HCT116 (cell line): ENCODE data around the gene SLC25A3. TPM values are rescaled to one million over a fixed set of nuclear protein-coding genes. Genes with fewer than 3 reads are reported as not detected.

Experiments used
- ATAC-seq: fragments of 200-7000 bp; cut with Tn5 transposase; 2 replicates; pipeline ENCODE4 v1.9.1; 2020; ENCODE audit warnings: mild to moderate bottlenecking, moderate library complexity
- BruUV-seq: library from RNA; stranded (reverse); fragments of 400-500 nt; replicated peaks from 2 replicates; lab custom pipeline; 2021; lab: Mats Ljungman, UMichigan
- CTCF ChIA-PET: fragments of 300-600 bp; sonication (Branson Sonifier 250); formaldehyde crosslinking; loops from one replicate; lab custom pipeline; 2021; ENCODE audit warnings: antibody characterized with exemption; lab: Charles Lee
- POLR2A ChIA-PET: fragments of 300-600, 350-600 bp; sonication (Branson Sonifier 250); formaldehyde crosslinking; loops from one replicate; lab custom pipeline; 2021; ENCODE audit warnings: antibody characterized with exemption; lab: Charles Lee
- RAD21 ChIA-PET, 2 experiments: fragments of 300-600 bp; sonication (Branson Sonifier 250); formaldehyde crosslinking; loops; one replicate each; lab custom pipeline; 2023; ENCODE audit warnings: low total read pairs in 2 of 2; ENCODE audit not compliant: uncharacterized antibody in 2 of 2, unreplicated experiment in 2 of 2, low non-redundant PET in 1 of 2; lab: Charles Lee
- DNase-seq: peaks from one replicate; pipeline ENCODE4 v3.0.0-alpha.2; 2010; ENCODE audit warnings: low read depth, low spot score
- H2AFZ ChIP-seq: fragments of 200-600 bp; shearing (Covaris generic), sonication (generic); 2 replicates; pipeline ENCODE4 v1.6.1; 2017; ENCODE audit warnings: low read depth, mixed run types, mixed read lengths, antibody characterized with exemption, low read length; ENCODE audit not compliant: poor library complexity, severe bottlenecking
- H3K27ac ChIP-seq: 2 replicates; pipeline ENCODE4 v1.5.1; 2012; ENCODE audit warnings: low read depth, low read length
- H3K27me3 ChIP-seq: fragments of 200-600 bp; sonication (generic); 2 replicates; pipeline ENCODE4 v1.6.1; 2016; ENCODE audit warnings: mixed run types, low read length, mixed read lengths; ENCODE audit not compliant: insufficient read depth
- H3K36me3 ChIP-seq, 2 experiments: fragments of 200-500 bp in 1 of 2; fragments of 200-600 bp in 1 of 2; sonication (Bioruptor generic) in 1 of 2; sonication (generic) in 1 of 2; 2 replicates each; pipeline versions ENCODE4 v1.5.1 to v1.6.1; 2014 to 2016; ENCODE audit warnings: low read length in 2 of 2, inconsistent platforms in 1 of 2, mixed read lengths in 1 of 2, mixed run types in 1 of 2; ENCODE audit not compliant: insufficient read depth in 2 of 2, control insufficient read depth in 1 of 2
- H3K4me1 ChIP-seq, 2 experiments: fragments of 200-600 bp in 1 of 2; sonication (generic) in 1 of 2; 2 replicates each; pipeline versions ENCODE4 v1.5.1 to v1.6.1; 2012 to 2017; ENCODE audit warnings: low read length in 2 of 2, inconsistent platforms in 1 of 2, mild to moderate bottlenecking in 1 of 2, mixed read lengths in 1 of 2, mixed run types in 1 of 2, moderate library complexity in 1 of 2; ENCODE audit not compliant: insufficient read depth in 2 of 2, control insufficient read depth in 1 of 2
- H3K4me2 ChIP-seq: fragments of 200-600 bp; sonication (generic); 2 replicates; pipeline ENCODE4 v1.6.1; 2017; ENCODE audit warnings: mixed run types, low read length, mixed read lengths
- H3K4me3 ChIP-seq, 2 experiments: fragments of 200-600 bp in 1 of 2; sonication (generic) in 1 of 2; replicated peaks in 1 of 2; 2 replicates each; pipeline ENCODE4 v1.5.1; 2011 to 2016; ENCODE audit warnings: low read length in 2 of 2, control low read depth in 1 of 2, low read depth in 1 of 2, mild to moderate bottlenecking in 1 of 2, mixed read lengths in 1 of 2, mixed run types in 1 of 2
- H3K79me2 ChIP-seq: fragments of 200-600 bp; sonication (generic); 2 replicates; pipeline ENCODE4 v1.6.1; 2017; ENCODE audit warnings: mild to moderate bottlenecking, mixed run types, low read length, moderate library complexity, mixed read lengths; ENCODE audit not compliant: insufficient read depth
- H3K9ac ChIP-seq: fragments of 200-600 bp; sonication (generic); 2 replicates; pipeline ENCODE4 v1.6.1; 2016; ENCODE audit warnings: low read length, mixed read lengths
- H3K9me2 ChIP-seq: fragments of 200-600 bp; sonication (generic), shearing (Covaris generic); 2 replicates; pipeline ENCODE4 v1.6.1; 2017; ENCODE audit warnings: mixed run types, mild to moderate bottlenecking, moderate library complexity; ENCODE audit not compliant: insufficient read depth
- H3K9me3 ChIP-seq, 2 experiments: fragments of 200-500 bp in 1 of 2; fragments of 200-600 bp in 1 of 2; sonication (Bioruptor generic) in 1 of 2; sonication (generic) in 1 of 2; 2 replicates each; pipeline ENCODE4 v1.6.1; 2014 to 2017; ENCODE audit warnings: low read length in 2 of 2, mixed read lengths in 2 of 2, inconsistent platforms in 1 of 2, low read depth in 1 of 2, mild to moderate bottlenecking in 1 of 2, mixed run types in 1 of 2, moderate library complexity in 1 of 2; ENCODE audit not compliant: control insufficient read depth in 1 of 2, insufficient read depth in 1 of 2
- H4K20me1 ChIP-seq: fragments of 200-600 bp; sonication (generic), shearing (Covaris generic); 2 replicates; pipeline ENCODE4 v1.6.1; 2017; ENCODE audit warnings: mixed run types, mild to moderate bottlenecking, moderate library complexity; ENCODE audit not compliant: insufficient read depth
- CEBPB ChIP-seq: IDR thresholded peaks from 2 replicates; pipeline ENCODE4 v1.6.1; 2012; ENCODE audit warnings: low read depth
- EGR1 ChIP-seq: IDR thresholded peaks from 2 replicates; pipeline ENCODE4 v1.6.1; 2012; ENCODE audit warnings: low read depth
- ELF1 ChIP-seq: IDR thresholded peaks from 2 replicates; pipeline ENCODE4 v1.6.1; 2012; ENCODE audit warnings: low read depth, borderline replicate concordance
- EZH2 ChIP-seq: fragments of 200-600 bp; sonication (generic); IDR thresholded peaks from 2 replicates; pipeline ENCODE4 v1.6.1; 2017; ENCODE audit warnings: antibody characterized with exemption, mixed run types
- EZH2phosphoT487 ChIP-seq: fragments of 200-600 bp; IDR thresholded peaks from 2 replicates; pipeline ENCODE4 v1.6.1; 2018; ENCODE audit warnings: antibody characterized with exemption, borderline replicate concordance
- FOSL1 ChIP-seq: IDR thresholded peaks from 2 replicates; pipeline ENCODE4 v1.6.1; 2012; ENCODE audit warnings: low read depth
- JUND ChIP-seq: IDR thresholded peaks from 2 replicates; pipeline ENCODE4 v1.6.1; 2012
- POLR2A ChIP-seq: IDR thresholded peaks from 2 replicates; pipeline ENCODE4 v1.7.0; 2011; ENCODE audit warnings: borderline replicate concordance; ENCODE audit not compliant: insufficient read depth, insufficient read length; ENCODE audit errors: extremely low read depth
- POLR2AphosphoS5 ChIP-seq: IDR thresholded peaks from 2 replicates; pipeline ENCODE4 v1.6.1; 2011; ENCODE audit warnings: mild to moderate bottlenecking, low read depth, low read length, moderate library complexity
- RAD21 ChIP-seq: IDR thresholded peaks from 2 replicates; pipeline ENCODE4 v1.6.1; 2012; ENCODE audit warnings: low read depth, mild to moderate bottlenecking
- SIN3A ChIP-seq: IDR thresholded peaks from 2 replicates; pipeline ENCODE4 v1.6.1; 2012; ENCODE audit warnings: low read depth
- SP1 ChIP-seq: IDR thresholded peaks from 2 replicates; pipeline ENCODE4 v1.6.1; 2012; ENCODE audit warnings: low read depth
- SRF ChIP-seq: IDR thresholded peaks from 2 replicates; pipeline ENCODE4 v1.6.1; 2012; ENCODE audit warnings: low read depth
- YY1 ChIP-seq: IDR thresholded peaks from 2 replicates; pipeline ENCODE4 v1.6.1; 2011; ENCODE audit warnings: low read length, low read depth, moderate library complexity, mild to moderate bottlenecking; ENCODE audit not compliant: insufficient replicate concordance; ENCODE audit errors: extremely low read depth
- ZFX ChIP-seq: fragments of 450-650 bp; IDR thresholded peaks from 2 replicates; pipeline ENCODE4 v1.6.1; 2017
- intact Hi-C: fragments of 100-400 bp; cut with micrococcal nuclease; formaldehyde crosslinking; loops from 2 replicates; pipeline ENCODE4 v1.10.0; 2022
- total RNA-seq: library from RNA; stranded (reverse); gene quantifications from one replicate; pipeline ENCODE4 v1.2.1, GENCODE V29; 2021; ENCODE audit not compliant: unreplicated experiment
- TF ChIP-seq, protein P1 (sequence below): IDR thresholded peaks from 2 replicates; pipeline ENCODE4 v1.6.1; 2012; ENCODE audit warnings: low read depth
- TF ChIP-seq, protein P2 (sequence below), 3 experiments: fragments of 200-600 bp in 1 of 3; sonication (generic) in 1 of 3; IDR thresholded peaks in 2 of 3; conservative IDR thresholded peaks in 1 of 3; 2 replicates each; pipeline ENCODE4 v1.5.1; 2012 to 2017; ENCODE audit warnings: low read depth in 2 of 3, low read length in 2 of 3, antibody characterized with exemption in 1 of 3, borderline replicate concordance in 1 of 3, control low read depth in 1 of 3, mild to moderate bottlenecking in 1 of 3, mixed read lengths in 1 of 3, mixed run types in 1 of 3, moderate library complexity in 1 of 3; ENCODE audit not compliant: insufficient read depth in 1 of 3
- TF ChIP-seq, protein P3 (sequence below): IDR thresholded peaks from 2 replicates; pipeline ENCODE4 v1.6.1; 2011; ENCODE audit warnings: mild to moderate bottlenecking, low read length, moderate library complexity; ENCODE audit not compliant: insufficient replicate concordance; ENCODE audit errors: extremely low read depth
- TF ChIP-seq, protein P4 (sequence below): IDR thresholded peaks from 2 replicates; pipeline ENCODE4 v1.6.1; 2012

Gene SLC25A3
- total RNA-seq, 1 experiment from 2014 or later: 927 TPM

DNA sequence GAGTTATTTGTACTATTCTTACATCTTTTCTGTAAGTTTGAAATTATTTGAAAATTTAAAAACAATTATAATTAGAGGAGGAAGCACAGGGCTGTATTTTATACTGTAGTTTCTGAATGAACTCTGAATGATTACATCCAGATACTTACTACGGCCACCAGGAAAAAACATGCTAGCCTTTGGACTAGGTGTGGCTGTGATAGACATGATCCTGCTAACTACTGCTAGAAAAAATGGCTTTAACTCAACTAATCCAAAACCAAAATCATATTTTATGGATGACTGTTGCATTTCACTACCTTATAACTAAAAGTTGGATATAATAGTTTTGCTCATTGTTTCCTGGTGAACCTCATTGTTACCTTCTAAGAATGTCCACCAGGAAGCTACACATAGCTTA, 15.1 kb upstream of the SLC25A3 start:
- Histone ChIP-seq H3K9ac (peak overlapping the region; percentile 34), H3K9me2 (no peaks in the 10 kb centered on the region), H3K27ac (peak overlapping the region; percentile 43; the same call in 1 of the 2 replicates), H3K27me3 (no peaks in the 10 kb centered on the region), H3K4me1 (peaks cover 21 to 45% of the 10 kb centered on the region in 2 experiments), H3K4me3 (peak overlapping the region in 1 of 2 experiments; percentile 27; a peak in 2 of 4 replicates), H3K79me2 (no peaks in the 10 kb centered on the region), H3K36me3 (no peaks in the 10 kb centered on the region), H3K4me2 (peak overlapping the region; percentile 77), H2AFZ (peak overlapping the region; percentile 76), H3K9me3 (no peaks in the 10 kb centered on the region), H4K20me1 (no peaks in the 10 kb centered on the region)
- TF ChIP-seq, protein P1, sequence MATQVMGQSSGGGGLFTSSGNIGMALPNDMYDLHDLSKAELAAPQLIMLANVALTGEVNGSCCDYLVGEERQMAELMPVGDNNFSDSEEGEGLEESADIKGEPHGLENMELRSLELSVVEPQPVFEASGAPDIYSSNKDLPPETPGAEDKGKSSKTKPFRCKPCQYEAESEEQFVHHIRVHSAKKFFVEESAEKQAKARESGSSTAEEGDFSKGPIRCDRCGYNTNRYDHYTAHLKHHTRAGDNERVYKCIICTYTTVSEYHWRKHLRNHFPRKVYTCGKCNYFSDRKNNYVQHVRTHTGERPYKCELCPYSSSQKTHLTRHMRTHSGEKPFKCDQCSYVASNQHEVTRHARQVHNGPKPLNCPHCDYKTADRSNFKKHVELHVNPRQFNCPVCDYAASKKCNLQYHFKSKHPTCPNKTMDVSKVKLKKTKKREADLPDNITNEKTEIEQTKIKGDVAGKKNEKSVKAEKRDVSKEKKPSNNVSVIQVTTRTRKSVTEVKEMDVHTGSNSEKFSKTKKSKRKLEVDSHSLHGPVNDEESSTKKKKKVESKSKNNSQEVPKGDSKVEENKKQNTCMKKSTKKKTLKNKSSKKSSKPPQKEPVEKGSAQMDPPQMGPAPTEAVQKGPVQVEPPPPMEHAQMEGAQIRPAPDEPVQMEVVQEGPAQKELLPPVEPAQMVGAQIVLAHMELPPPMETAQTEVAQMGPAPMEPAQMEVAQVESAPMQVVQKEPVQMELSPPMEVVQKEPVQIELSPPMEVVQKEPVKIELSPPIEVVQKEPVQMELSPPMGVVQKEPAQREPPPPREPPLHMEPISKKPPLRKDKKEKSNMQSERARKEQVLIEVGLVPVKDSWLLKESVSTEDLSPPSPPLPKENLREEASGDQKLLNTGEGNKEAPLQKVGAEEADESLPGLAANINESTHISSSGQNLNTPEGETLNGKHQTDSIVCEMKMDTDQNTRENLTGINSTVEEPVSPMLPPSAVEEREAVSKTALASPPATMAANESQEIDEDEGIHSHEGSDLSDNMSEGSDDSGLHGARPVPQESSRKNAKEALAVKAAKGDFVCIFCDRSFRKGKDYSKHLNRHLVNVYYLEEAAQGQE: no peak
- TF ChIP-seq, protein P2, sequence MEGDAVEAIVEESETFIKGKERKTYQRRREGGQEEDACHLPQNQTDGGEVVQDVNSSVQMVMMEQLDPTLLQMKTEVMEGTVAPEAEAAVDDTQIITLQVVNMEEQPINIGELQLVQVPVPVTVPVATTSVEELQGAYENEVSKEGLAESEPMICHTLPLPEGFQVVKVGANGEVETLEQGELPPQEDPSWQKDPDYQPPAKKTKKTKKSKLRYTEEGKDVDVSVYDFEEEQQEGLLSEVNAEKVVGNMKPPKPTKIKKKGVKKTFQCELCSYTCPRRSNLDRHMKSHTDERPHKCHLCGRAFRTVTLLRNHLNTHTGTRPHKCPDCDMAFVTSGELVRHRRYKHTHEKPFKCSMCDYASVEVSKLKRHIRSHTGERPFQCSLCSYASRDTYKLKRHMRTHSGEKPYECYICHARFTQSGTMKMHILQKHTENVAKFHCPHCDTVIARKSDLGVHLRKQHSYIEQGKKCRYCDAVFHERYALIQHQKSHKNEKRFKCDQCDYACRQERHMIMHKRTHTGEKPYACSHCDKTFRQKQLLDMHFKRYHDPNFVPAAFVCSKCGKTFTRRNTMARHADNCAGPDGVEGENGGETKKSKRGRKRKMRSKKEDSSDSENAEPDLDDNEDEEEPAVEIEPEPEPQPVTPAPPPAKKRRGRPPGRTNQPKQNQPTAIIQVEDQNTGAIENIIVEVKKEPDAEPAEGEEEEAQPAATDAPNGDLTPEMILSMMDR (IDR thresholded peaks at IDR 0.05 in 2 of 3, conservative IDR thresholded peaks at IDR 0.05 in 1 of 3; ENCODE audit: borderline replicate concordance in 1 of 3, insufficient read depth in 1 of 3, low read depth in 2 of 3, low read length in 2 of 3): no peak
- TF ChIP-seq POLR2AphosphoS5: no peak
- no peak for TF ChIP-seq EZH2phosphoT487
- TF ChIP-seq, protein P3, sequence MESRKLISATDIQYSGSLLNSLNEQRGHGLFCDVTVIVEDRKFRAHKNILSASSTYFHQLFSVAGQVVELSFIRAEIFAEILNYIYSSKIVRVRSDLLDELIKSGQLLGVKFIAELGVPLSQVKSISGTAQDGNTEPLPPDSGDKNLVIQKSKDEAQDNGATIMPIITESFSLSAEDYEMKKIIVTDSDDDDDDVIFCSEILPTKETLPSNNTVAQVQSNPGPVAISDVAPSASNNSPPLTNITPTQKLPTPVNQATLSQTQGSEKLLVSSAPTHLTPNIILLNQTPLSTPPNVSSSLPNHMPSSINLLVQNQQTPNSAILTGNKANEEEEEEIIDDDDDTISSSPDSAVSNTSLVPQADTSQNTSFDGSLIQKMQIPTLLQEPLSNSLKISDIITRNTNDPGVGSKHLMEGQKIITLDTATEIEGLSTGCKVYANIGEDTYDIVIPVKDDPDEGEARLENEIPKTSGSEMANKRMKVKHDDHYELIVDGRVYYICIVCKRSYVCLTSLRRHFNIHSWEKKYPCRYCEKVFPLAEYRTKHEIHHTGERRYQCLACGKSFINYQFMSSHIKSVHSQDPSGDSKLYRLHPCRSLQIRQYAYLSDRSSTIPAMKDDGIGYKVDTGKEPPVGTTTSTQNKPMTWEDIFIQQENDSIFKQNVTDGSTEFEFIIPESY: no peak
- TF ChIP-seq EGR1: no peak
- no peak for TF ChIP-seq ELF1
- TF ChIP-seq SRF: no peak
- no peak for TF ChIP-seq POLR2A
- no peak for TF ChIP-seq SIN3A
- no peak for TF ChIP-seq ZFX
- TF ChIP-seq EZH2: no peak
- TF ChIP-seq RAD21: no peak
- TF ChIP-seq FOSL1: no peak
- TF ChIP-seq JUND: no peak
- TF ChIP-seq, protein P4, sequence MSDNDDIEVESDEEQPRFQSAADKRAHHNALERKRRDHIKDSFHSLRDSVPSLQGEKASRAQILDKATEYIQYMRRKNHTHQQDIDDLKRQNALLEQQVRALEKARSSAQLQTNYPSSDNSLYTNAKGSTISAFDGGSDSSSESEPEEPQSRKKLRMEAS: no peak
- TF ChIP-seq YY1: no peak
- TF ChIP-seq SP1: no peak
- TF ChIP-seq CEBPB: no peak
- peak; percentile 47 for ATAC-seq
- ChIA-PET POLR2A (interaction anchor here (1.2 kb wide), 1 partner anchor 11 kb away, joined by 4 read pairs; no protein-coding TSS in a partner anchor), CTCF (interaction anchor here (1.5 kb wide), 1 partner anchor 12 kb away, joined by 11 read pairs; no protein-coding TSS in a partner anchor), RAD21 (no interaction called here)
- DNase-seq: no peak
- no TSS peak for BruUV-seq
- intact Hi-C loops: no loop called here
